HG02678 (cell line): ENCODE data around the gene RGP1.

ENCODE experiments used
- ATAC-seq: cut with Tn5 transposase; IDR thresholded peaks from one replicate; pipeline ENCODE4 v1.9.1; 2021; ENCODE audit warnings: mild to moderate bottlenecking, moderate library complexity; ENCODE audit not compliant: unreplicated experiment

RGP1 gene

DNA sequence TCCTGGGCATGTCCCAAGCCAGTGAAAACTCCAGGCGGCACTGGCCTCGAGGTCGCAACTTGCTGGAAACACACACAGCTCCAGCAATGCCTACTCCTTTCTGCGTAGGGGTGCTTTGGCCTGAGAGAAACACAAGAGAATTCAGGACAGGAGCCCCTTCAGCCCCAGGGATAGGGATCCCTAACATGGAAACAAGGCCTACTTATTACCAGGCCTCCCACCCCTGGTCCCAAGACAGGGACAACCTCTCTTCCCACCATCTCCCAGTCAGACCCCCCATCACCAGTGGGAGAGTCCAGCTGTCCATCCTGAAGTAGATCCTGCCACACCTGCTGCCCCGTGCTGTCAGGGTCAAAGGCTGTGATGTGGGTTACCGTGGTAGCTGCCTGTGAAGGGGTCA, 8.8 kb upstream of the RGP1 start:
- ATAC-seq: no peak

DNA sequence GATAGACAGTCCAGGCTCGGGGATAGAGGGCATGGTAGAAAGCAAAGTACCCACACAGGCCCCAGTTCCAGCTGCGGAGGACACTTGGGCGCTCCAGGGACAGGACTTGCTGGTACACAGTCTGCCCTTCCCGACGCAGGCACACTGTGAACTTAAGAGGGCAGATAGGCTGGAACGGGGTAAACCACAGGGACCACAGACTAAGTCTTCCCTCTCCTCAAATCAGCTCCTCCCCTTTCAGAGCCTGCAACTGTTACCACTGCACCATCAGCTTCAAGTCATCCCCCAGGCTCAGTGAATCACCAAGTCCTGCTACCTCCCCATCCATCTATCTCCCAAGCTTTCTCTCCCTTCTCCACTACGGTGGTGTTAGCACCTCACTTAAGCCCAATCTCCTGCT, 7.3 kb upstream of the RGP1 start:
- no peak for ATAC-seq

DNA sequence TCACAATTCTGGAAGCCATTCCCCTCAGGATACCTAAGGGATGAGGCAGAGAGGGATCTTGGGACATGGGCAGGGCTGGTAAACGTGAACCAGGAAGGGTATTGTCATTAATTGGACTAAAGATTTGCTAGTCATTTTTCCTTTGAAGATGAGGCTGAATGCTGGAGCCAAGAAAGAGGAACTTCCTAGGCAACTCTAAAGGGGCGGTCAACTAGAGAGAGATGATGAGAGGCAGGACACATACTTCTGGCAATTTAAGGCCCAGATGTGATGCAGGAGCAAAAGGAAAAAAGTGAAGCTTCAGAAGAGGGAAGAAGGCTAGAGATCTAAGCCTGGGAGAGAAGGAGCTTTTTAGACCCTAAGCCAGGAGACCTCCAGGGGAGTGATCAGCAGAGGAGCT, 5.6 kb upstream of the RGP1 start:
- no peak for ATAC-seq

DNA sequence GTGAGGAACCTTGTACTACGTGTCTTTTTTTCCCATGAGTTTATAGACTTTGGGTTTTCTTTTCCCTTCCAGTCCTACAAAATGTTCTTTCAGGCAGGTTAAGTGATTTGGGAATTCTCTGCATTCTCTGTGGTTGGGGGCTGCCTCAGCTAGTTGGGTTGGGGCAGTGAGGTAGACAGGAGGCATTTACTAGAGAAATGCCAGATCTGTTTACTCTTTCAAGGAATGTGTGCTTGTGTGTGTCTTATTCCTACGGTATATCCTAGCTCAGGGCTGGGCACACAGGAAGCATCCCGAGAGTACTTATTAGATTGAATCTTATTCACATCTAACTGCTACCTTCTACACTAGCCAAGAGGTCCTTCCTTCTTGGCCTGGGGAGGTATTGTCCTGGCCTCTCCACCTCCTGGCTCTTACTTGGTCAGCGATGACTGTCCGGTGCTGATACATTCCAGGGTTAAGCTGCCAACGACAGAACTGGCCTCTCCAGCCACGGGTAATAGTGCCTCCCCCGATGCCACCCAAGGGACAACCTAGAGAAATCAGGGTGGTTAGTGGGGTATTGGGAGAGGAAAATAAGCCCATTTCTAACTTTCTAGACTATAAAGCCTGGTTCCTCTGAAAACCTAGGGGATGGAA, 5.1 kb upstream of the RGP1 start:
- no peak for ATAC-seq

DNA sequence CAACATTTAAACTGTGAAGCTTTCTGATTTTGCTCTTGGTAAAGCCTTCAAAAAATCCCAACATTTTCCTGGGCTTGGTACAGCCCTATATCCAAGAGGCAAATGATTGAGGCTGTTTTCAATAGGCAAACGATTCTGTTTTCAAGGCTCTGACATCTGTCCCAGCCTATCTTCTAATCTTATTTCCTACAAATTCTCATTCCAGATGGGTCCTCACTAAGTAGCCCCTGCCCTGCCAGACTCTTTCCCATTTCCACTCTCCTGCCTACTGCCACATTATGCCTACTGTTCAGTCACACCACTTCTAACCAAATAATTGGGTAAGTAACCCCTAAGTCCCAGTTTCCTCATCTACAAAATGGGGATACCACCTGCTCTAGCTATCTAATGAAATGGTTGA, 3.5 kb upstream of the RGP1 start:
- ATAC-seq: no peak

DNA sequence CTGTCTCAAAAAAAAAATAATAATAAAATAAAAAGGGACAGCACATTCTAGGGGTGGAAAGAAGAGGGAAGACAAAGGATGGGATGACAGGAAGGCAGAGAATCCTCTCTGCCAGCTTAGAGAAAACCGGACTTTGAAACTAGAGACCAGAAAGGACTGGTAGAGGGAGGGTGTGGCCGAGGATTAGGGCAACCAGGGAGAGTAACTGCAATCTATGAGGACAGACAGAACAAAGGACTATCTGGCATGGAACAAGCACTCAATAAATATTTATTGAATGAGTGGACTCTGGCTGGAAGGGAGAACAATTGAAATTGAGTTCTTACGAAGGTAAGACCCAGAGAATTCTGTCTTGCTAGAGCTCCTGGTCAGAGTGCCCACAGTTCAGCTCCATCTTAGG, 2.5 kb upstream of the RGP1 start:
- no peak for ATAC-seq

DNA sequence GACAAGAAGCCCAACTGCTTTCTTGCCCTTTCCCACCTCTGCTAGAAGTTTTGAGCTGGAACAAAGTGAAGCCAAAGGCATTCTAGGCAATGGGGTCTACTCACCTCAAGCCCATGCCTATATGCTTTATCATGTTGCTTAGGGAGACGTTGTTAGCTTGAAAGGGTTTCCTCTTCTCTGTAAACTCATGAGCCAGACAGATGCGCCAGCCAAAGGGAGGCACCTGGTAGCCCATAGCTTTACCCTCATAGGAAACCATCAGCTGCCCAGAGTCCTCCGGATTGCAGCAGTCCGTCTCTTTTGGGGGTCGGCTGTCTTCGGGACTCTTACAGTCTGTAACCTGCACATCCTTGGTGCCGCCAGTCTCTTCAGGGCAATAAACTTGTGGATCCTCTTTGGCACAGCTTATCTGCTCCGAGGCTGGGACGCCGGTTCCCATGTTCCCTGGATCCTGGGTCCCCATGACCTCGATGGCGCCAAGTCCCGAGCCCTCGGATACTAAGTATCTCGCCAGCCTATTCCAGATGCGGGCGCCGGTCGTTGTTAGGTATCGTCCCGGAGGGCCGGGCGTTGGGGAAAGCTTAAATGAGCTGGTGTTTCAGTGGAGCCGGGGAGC, 737 bp upstream of the RGP1 start:
- ATAC-seq: peak; percentile 1

DNA sequence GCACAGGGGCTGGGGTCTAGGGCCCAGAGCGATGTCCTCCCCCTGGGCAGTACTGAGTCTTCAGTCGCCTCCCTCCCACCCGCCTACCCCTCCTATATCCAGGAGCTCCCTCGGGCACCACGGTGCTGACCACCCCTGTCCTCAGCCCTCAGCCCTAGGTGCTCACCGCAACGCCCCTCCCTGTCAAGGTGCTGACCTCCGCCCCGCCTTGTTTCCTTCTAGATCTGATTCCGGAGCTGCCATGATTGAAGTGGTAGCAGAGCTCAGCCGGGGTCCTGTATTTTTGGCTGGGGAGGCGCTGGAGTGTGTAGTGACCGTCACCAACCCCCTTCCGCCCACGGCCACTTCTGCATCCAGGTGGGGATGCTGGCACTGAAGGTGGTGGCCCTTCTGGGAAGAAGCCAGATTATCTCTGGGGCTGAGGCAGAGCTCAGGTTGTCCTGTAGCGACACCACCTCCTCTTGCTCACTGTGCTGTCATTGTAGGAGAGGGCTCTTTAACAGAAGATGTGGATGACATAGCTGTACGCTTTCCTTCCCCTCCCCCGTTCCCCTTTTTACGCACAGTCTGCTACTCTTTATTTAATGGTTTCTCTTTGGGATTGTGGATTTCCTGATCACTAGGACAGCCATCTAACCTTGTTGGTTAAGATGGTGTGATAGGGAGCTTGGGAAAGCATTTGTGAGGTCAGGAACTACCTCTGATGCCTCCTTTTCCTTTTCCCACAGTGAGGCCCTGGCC, 598 bp downstream of the RGP1 start:
- peak; percentile 31 for ATAC-seq

DNA sequence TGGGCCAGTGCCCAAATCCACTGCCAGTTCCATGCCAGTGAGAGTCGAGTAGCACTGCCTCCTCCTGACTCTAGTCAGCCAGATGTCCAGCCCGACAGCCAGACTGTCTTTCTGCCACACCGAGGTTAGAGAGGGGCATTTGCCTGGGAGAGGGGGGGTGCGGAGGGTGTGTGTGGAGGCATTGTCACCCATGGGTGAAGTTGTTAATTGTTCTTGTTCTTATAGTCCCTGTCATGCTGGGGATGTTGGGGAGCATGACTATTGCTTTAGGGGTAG, 1.1 kb downstream of the RGP1 start:
- no peak for ATAC-seq

DNA sequence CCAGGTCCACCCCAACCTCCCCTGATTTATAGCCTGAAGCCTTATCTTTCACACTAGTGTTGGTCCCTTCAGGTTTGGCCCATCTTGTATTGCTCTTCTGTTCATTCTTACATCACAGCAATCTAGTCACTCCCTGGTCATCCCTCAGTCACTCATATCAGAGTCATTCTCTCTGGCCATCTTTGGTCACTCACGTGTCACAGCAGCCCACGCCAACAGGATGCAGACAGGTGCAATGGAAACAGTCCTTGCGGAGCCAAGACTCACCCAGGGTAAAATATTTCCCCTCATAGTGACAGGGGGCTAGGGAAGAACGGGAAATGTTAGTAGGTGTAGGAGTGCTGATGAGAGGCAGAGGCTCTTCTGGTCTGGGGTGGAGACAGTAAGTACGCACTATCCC, 4.4 kb downstream of the RGP1 start:
- no peak for ATAC-seq

DNA sequence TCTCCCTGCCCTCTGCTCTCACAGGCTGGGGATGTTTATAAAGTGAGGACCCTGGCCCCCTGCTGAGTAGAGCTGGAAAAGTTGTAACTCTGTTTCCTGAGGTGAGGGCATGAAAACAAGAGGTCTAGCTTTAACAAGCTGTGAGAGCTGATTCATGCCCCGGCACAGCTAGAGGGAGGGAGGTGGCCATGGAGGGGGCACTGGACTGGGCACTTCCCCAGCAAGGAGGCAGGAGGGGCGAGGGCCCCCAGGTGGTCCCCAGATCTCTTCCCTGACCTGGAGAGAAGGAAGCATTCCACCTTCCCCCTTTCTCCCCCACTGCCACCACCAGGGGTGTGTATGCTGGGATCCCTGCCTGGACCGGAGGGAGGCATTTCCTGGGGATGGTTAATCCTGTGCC, 5.2 kb downstream of the RGP1 start, which contains the start of gene MSMP:
Gene MSMP, minus strand, starts transcription at position 13 of the 400 bp plus-strand sequence. CDS start 147 bp downstream, outside the sequence.
- ATAC-seq: no peak

DNA sequence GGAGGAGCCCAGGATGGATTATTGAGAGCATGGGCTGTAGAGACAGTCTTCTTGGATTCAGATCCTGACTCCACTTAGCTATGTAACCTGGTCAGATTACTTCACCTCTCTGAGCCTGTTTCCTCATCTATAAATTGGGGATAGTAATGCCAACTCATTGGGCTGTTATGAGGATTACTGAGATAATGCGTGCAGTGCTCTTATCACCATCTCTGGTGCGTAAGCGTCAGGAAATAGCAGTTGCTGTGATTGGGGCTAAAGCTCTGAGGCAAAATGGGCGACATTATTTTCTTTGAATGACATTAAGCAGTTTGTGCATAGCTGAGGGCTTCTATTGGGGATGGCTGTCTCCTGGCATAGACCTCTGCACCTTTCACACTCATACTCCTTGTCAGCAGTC, 6.0 kb downstream of the RGP1 start:
- no peak for ATAC-seq

DNA sequence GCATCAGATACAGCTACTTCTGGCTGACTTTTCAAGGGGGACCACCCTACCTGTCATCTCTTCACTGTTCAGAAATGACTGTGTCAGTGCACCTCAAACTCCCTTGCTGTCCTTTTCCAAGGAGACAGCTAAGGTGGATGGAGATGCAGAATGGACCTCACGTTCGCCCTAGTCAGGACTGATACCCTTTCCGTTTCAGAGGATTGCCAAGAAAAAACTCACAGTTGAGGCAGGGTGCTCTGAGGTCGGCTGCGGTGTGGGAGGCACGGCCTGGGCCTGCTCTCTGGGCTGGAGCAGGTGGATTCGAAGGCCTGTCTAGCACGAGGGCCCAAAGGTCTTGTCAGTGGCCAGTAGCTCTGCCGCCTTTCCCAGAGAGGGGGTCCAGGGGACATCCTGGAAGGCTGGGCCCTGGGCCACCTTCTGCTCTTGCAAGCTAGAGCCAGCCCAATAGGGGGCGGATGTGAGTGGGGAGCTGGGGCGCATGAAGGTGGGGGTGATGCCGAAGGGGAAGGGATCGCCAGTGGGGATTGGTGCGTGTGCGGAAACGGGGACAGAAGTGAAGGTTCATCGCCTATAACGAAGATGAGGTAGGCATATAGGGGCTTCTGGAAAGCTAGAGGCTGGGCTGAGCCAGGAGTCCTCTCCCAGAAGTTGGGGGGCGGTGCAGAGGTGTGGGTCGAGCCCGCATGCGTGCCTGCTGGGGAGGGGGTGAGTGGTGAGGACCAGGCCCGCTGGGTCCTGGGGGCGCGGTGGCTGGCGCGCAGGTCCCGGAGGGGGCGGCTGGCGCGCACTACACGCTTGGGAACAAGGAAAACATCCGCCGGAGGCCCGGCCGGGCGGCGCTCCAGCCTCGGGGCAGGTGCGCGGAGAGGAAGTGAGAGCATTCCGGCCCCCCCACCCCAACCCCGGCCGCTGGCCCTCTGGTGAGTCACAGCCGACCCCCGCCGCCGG, 7.5 kb downstream of the RGP1 start:
- ATAC-seq: peak; percentile 61

DNA sequence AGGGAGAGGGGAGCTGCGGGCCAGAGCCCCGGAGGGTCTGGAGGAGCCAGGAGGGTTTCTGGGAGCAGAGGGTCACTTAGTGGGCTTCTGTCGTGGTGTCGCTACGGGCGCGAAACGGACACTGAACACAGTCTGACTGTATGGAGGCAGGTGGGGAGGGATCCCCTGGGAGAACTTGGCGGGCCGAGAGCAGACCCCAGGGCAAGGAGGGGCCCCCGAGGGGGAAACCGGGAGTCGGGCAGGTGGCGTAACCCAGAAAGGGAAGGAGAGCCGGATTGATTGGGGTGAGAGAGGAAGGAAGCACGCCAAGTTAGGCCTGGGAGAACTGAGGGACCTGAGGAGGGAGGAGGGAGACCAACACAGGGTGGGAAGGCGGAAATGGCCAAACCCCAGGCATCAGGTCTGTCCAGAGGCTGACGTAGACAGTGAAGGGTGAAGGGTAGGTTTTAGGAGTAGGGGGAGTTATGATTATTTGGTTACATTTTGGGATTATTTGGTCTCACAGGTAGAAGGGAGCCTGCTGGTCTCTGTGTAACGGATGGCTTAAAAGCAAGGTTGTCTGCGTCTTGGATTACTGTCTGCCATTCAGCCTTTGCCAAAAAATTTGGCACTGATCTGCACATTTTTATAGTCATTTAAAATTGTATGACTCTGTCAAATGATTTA, 8.3 kb downstream of the RGP1 start:
- peak; percentile 50 for ATAC-seq

DNA sequence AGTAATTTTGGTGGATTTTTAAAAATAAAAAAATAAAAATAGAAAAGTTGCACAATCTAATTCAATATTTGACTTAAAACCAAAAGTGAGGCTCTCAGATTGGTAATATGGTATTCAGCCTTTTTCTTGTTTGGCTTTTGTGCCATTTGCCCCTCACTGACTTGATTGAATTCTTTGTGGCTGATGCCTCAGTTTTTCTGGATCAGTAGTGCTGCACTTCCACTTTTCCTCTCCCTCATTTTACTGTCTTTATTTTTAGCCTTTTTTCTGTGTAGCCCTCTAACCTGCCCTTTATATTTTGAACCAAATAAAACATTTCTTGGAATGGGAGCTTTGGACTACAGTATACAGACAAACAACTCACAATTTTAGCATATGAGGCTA, 8.8 kb downstream of the RGP1 start:
- ATAC-seq: no peak

DNA sequence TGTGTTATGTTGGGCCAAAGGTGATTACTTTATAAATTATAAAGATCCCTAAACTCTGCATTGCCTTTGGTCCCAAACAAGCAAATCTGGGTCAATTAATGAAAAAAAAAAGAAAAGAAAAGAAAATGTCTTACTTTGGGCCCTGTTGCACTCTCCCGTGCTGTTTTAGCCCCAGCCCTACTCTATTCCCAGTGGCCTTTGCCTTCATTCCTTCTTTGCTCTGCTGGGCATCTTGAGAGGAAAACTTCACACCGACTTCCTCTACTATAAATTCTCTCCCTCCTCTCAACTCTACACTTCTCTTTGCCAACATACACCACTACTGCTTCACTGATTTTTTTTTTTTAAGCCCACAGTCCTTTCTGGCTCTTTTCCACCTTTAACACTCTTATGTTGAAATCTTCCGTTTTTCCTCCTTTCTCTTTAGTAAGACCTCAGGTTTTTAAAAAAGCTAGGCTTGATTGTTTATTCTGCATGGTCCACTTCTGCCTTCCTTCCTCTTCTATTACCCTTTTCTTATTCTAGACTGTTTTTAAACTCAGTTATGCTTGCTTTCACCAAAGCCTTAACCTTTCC, 9.5 kb downstream of the RGP1 start:
- ATAC-seq: no peak

DNA sequence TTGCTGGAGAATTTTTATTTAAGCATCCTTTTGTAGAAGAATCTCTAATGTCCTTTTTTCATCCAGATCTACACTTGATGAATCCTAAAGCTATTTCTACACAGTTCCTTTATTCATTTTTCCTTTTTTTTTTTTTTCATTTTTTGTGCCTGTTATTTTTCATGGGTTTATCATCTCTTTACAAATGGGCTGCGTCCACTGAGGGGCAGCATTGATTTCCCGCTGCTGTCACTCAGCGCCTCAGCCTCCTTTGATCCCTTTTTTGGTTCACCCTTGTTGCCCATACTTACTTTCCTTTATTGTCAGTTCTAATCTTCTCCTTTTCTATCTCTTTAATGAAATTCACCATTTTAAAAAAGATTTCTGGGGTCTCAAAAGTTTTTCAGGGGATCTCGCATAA, 10.7 kb downstream of the RGP1 start:
- no peak for ATAC-seq

DNA sequence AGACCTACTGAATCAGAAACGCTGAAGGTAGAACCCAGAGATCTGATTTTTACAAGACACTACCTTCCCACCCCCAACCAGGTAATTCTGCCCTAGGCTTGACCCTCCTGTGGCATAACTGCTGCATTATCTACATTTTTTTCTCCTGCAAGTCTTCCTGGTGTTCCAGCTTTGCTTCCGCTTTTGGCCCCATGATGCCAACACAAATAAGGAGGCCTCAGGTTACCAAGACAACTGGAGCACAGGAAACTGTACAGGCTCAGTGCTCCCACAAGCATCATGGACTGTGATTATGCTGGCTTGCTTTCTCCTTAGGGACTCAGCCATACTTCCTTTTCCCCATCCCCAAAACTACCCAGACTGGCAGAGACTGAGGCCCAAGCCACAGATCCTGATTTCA, 11.6 kb downstream of the RGP1 start:
- no peak for ATAC-seq

DNA sequence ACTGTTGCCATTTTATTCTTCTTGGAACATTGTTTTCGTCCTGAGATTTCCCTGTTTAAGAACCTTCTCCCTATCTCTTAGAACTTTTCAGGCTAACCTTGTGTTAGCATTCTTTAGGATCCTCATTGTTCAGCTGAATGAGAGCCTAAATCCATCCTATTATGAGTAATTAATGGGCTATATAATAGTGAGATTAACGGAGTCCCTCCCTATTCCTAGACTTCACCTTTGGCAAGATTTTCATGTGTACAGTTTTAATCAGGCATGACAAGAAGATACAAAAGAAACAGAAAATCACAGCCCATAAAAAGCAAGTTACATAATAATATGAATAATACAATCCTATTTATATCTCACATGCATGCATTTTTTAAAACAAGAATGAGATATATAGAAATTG, 14.1 kb downstream of the RGP1 start:
- no peak for ATAC-seq

DNA sequence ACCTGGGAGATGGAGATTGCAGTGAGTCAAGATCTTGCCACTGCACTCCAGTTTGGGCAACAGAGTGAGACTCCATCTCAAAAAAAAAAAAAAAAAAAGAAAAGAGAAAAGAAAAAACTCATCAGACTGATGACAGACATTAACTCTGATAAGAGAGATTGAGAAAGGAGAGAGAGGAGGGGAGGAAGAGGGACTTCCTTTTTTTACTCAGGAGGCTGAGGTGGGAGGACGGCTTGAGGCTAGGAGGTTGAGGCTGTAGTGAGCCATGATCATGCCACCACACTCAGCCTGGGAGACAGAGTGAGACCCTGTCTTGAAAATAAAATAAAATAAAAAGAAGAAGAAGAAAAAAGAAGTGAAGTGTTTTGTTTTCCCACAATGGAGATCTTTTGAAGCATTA, 14.7 kb downstream of the RGP1 start:
- ATAC-seq: no peak

DNA sequence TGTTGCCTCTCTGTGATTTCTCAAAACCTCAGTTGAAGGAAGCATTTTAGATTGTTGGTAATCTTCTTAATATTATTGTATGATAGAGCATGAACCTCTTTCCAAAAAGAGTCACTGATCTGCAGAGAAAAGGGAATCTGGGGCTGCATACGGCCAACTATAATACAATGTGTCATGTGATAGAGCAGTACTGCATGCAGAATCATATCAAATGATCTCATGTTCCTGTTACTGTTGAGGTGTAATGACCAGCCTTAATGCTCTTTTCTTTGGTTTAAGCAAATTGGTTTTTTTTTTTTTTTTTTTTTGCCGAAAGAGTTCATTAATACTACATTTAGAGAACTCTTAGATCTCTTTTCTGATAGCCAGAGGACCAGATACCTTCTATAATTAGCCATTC, 17.9 kb downstream of the RGP1 start:
- ATAC-seq: no peak
